Tibial nerve (tissue), 4 donors: Measurements from ENCODE around the gene NCBP2.

Experiments
- CTCF ChIP-seq, 5 experiments: fragments of 200-600 bp in 3 of 5; fragments of 450-650 bp in 2 of 5; sonication (generic) in 3 of 5; IDR thresholded peaks; one replicate each; pipeline ENCODE4 v1.5.1; 2016 to 2019; ENCODE audit warnings: antibody characterized with exemption in 5 of 5, mild to moderate bottlenecking in 3 of 5, moderate library complexity in 2 of 5
- EP300 ChIP-seq, 2 donors: sonication (generic); formaldehyde crosslinking; IDR thresholded peaks; one replicate each; pipeline ENCODE4 v1.6.1; 2017; ENCODE audit warnings: antibody characterized with exemption in 2 of 2, mild to moderate bottlenecking in 1 of 2
- POLR2A ChIP-seq, 2 donors: fragments of 450-650 bp; IDR thresholded peaks; one replicate each; pipeline ENCODE4 v1.6.1; 2017; ENCODE audit warnings: antibody characterized with exemption in 2 of 2, mild to moderate bottlenecking in 2 of 2, moderate library complexity in 2 of 2

GRCh38 chr3:196886144-196886543 is 56.2 kb downstream of the NCBP2 start:
- no peak for TF ChIP-seq CTCF (IDR thresholded peaks at IDR 0.05)
- TF ChIP-seq EP300 (IDR thresholded peaks at IDR 0.05), result no peak
- TF ChIP-seq POLR2A (IDR thresholded peaks at IDR 0.05), result no peak
